Cardiac muscle cell (in vitro differentiated cells and primary cell): ENCODE data around the gene PTGES. TPM values are rescaled to one million over a fixed set of nuclear protein-coding genes. Genes with fewer than 3 reads are reported as not detected.

Source experiments
- DNase-seq, 2 donors: peaks; one replicate each; pipeline versions ENCODE4 v3.0.0 to v3.0.0-alpha.2; 2010 to 2017; ENCODE audit warnings: low read depth in 1 of 2, low spot score in 1 of 2
- H3K27ac ChIP-seq: fragments of 200-600 bp; sonication (generic); 2 replicates; pipeline ENCODE4 v1.5.1; 2016
- H3K27me3 ChIP-seq: fragments of 200-600 bp; sonication (generic); 2 replicates; pipeline ENCODE4 v1.6.0; 2016; ENCODE audit warnings: control low read depth
- H3K36me3 ChIP-seq: fragments of 200-600 bp; sonication (generic); 2 replicates; pipeline ENCODE4 v1.5.1; 2016; ENCODE audit warnings: control low read depth
- H3K4me1 ChIP-seq: fragments of 200-600 bp; sonication (generic); 2 replicates; pipeline ENCODE4 v1.8.1; 2017; ENCODE audit warnings: low read depth, mild to moderate bottlenecking, mixed run types
- H3K4me3 ChIP-seq: fragments of 200-600 bp; sonication (generic); 2 replicates; pipeline ENCODE4 v1.5.1; 2016; ENCODE audit warnings: mild to moderate bottlenecking
- H3K9me3 ChIP-seq: fragments of 200-600 bp; sonication (generic); 2 replicates; pipeline ENCODE4 v1.5.1; 2017; ENCODE audit warnings: low read depth, mild to moderate bottlenecking, control low read depth
- polyA plus RNA-seq: library from polyadenylated mRNA; unstranded; fragments of >200 nt; fragmentation: Nextera tagmentation; extraction: Ambion mirVana; gene quantifications from 2 replicates; pipeline ENCODE4 v1.2.1, GENCODE V29; 2016
- total RNA-seq: library from RNA; depleted of rRNA; stranded (reverse); fragments of >200 nt; gene quantifications from 2 replicates; pipeline ENCODE4 v1.2.3, GENCODE V29; 2016
- TF ChIP-seq, protein P1 (sequence below): IDR thresholded peaks from 2 replicates; pipeline ENCODE4 v1.5.1; 2012; ENCODE audit warnings: low read depth, mild to moderate bottlenecking, low read length

PTGES gene
- total and polyA plus RNA-seq, 2 experiments from 2014 or later = 1.4 to 4.6 TPM

DNA sequence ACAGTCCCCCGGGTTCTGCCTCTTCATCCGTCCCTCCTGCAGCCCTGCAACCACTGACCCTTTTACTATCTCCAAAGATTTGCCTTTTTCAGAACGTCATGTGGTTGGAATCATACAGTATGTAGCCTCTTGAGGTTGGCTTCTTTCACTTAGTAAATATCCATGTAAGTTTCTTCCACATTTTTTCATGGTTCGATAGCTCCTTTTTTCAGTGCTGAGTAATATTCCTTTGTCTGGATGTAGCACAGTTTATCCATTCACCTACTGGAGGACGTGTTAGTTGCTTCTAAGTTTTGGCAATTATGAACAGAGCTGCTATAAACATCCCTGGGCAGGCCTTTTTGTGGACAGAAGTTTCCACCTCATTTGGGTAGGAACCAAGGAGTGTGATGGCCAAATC, 60.3 kb downstream of the PTGES start:
- no peak overlapping the region for H3K4me3 ChIP-seq
- TF ChIP-seq, protein P1, sequence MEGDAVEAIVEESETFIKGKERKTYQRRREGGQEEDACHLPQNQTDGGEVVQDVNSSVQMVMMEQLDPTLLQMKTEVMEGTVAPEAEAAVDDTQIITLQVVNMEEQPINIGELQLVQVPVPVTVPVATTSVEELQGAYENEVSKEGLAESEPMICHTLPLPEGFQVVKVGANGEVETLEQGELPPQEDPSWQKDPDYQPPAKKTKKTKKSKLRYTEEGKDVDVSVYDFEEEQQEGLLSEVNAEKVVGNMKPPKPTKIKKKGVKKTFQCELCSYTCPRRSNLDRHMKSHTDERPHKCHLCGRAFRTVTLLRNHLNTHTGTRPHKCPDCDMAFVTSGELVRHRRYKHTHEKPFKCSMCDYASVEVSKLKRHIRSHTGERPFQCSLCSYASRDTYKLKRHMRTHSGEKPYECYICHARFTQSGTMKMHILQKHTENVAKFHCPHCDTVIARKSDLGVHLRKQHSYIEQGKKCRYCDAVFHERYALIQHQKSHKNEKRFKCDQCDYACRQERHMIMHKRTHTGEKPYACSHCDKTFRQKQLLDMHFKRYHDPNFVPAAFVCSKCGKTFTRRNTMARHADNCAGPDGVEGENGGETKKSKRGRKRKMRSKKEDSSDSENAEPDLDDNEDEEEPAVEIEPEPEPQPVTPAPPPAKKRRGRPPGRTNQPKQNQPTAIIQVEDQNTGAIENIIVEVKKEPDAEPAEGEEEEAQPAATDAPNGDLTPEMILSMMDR = no peak
- DNase-seq = no peak

More for the DNA sequence above, 60.3 kb downstream of the PTGES start:
- no peaks in the 10 kb centered on the region for H3K36me3 ChIP-seq
- no peaks in the 10 kb centered on the region for H3K4me1 ChIP-seq
- H3K27ac ChIP-seq = no peak overlapping the region
- no peaks in the 10 kb centered on the region for H3K9me3 ChIP-seq
- H3K27me3 ChIP-seq = no peaks in the 10 kb centered on the region

Other genes starting within 250 kb of the PTGES start
- 1.8 and 2.5 TPM in 2 replicates for gene C9orf50, start 131.9 kb downstream of the PTGES start, total RNA-seq
- 2.9 and 4.3 TPM in 2 replicates for gene C9orf50, start 131.9 kb downstream of the PTGES start, polyA plus RNA-seq
- gene NTMT1, start 126.9 kb downstream of the PTGES start, total RNA-seq = 35.2 and 36.1 TPM in 2 replicates
- gene NTMT1, start 126.9 kb downstream of the PTGES start, polyA plus RNA-seq = 77.6 and 86.0 TPM in 2 replicates
- gene ASB6, start 110.9 kb downstream of the PTGES start, total RNA-seq = 23.9 and 24.0 TPM in 2 replicates
- gene ASB6, start 110.9 kb downstream of the PTGES start, polyA plus RNA-seq = 15.0 and 25.2 TPM in 2 replicates
- gene PRRX2, start 87.4 kb downstream of the PTGES start, total RNA-seq = 1.6 and 10.2 TPM in 2 replicates
- 3.0 and 9.5 TPM in 2 replicates for gene PRRX2, start 87.4 kb downstream of the PTGES start, polyA plus RNA-seq
- gene TOR1B, start 50.1 kb upstream of the PTGES start, total RNA-seq = 15.5 and 18.0 TPM in 2 replicates
- 12.7 and 16.4 TPM in 2 replicates for gene TOR1B, start 50.1 kb upstream of the PTGES start, polyA plus RNA-seq
- 28.2 and 39.4 TPM in 2 replicates for gene TOR1A, start 71.1 kb upstream of the PTGES start, total RNA-seq
- 33.5 and 35.2 TPM in 2 replicates for gene TOR1A, start 71.1 kb upstream of the PTGES start, polyA plus RNA-seq
- gene C9orf78, start 82.2 kb upstream of the PTGES start, total RNA-seq = 31.1 and 66.5 TPM in 2 replicates
- 56.5 and 65.5 TPM in 2 replicates for gene C9orf78, start 82.2 kb upstream of the PTGES start, polyA plus RNA-seq
- 36.7 and 47.3 TPM in 2 replicates for gene USP20, start 82.4 kb upstream of the PTGES start, total RNA-seq
- 32.7 and 43.4 TPM in 2 replicates for gene USP20, start 82.4 kb upstream of the PTGES start, polyA plus RNA-seq